ENCODE measurements around the gene ERN1. TPM values are rescaled to one million over a fixed set of nuclear protein-coding genes. Genes with fewer than 3 reads are reported as not detected.

The ERN1 gene
- total RNA-seq, 1 experiment from 2014 or later = 6.5 TPM

GRCh38 chr17:64160378-64160777, 30.4 kb upstream of the ERN1 start (continued):
- TF ChIP-seq KAT7 (CRISPR knock-in tag; IDR thresholded peaks at IDR 0.05; ENCODE audit: borderline replicate concordance) = no peak

GRCh38 chr17:64158831-64159590, 29.1 kb upstream of the ERN1 start:
- Mint-ChIP-seq H3K9me3 (no peaks in the 10 kb centered on the region), H3K36me3 (no peaks in the 10 kb centered on the region), H3K27me3 (ENCODE audit: low read depth) (no peaks in the 10 kb centered on the region), H3K4me1 (peaks cover 25% of the 10 kb centered on the region), H3K27ac (no peak overlapping the region), H3K4me3 (no peak overlapping the region)
- ATAC-seq (no peak), DNase-seq (ENCODE audit: low spot score) (no peak)
- ChIA-PET CTCF (interaction anchor here (0.9 to 2.2 kb wide), 4 partner anchors 41 to 261 kb away, joined by 3 to 5 read pairs (median 4); no protein-coding TSS in a partner anchor), POLR2A (no interaction called here)
- TF ChIP-seq NR1H2 (CRISPR knock-in tag; IDR thresholded peaks at IDR 0.05) (no peak), MAX (CRISPR knock-in tag; IDR thresholded peaks at IDR 0.05) (no peak), OVOL2 (CRISPR knock-in tag; IDR thresholded peaks at IDR 0.05; ENCODE audit: borderline replicate concordance) (no peak), ZMAT4 (CRISPR knock-in tag; IDR thresholded peaks at IDR 0.05) (no peak), NFATC4 (CRISPR knock-in tag; IDR thresholded peaks at IDR 0.05) (no peak), FOXJ3 (CRISPR knock-in tag; IDR thresholded peaks at IDR 0.05; ENCODE audit: borderline replicate concordance) (no peak), GRHL2 (CRISPR knock-in tag; IDR thresholded peaks at IDR 0.05; ENCODE audit: insufficient replicate concordance, severe bottlenecking) (no peak), CBFB (CRISPR knock-in tag; IDR thresholded peaks at IDR 0.05; ENCODE audit: low read depth) (no peak), CREB1 (CRISPR knock-in tag; IDR thresholded peaks at IDR 0.05) (no peak), ARID4B (CRISPR knock-in tag; IDR thresholded peaks at IDR 0.05; ENCODE audit: borderline replicate concordance) (no peak), NR2C2 (CRISPR knock-in tag; IDR thresholded peaks at IDR 0.05) (no peak), ATF6 (CRISPR knock-in tag; IDR thresholded peaks at IDR 0.05) (no peak), E2F5 (CRISPR knock-in tag; IDR thresholded peaks at IDR 0.05) (no peak), KAT7 (CRISPR knock-in tag; IDR thresholded peaks at IDR 0.05; ENCODE audit: borderline replicate concordance) (no peak), AR (CRISPR knock-in tag; IDR thresholded peaks at IDR 0.05) (no peak), TCF7 (CRISPR knock-in tag; IDR thresholded peaks at IDR 0.05; ENCODE audit: low read depth) (no peak), SMAD4 (CRISPR knock-in tag; IDR thresholded peaks at IDR 0.05) (no peak), ZNF219 (CRISPR knock-in tag; IDR thresholded peaks at IDR 0.05; ENCODE audit: borderline replicate concordance) (no peak), NFYB (CRISPR knock-in tag; conservative IDR thresholded peaks at IDR 0.05; ENCODE audit: low read depth) (no peak), ZNF425 (CRISPR knock-in tag; conservative IDR thresholded peaks at IDR 0.05) (no peak)

All from WTC11 (cell line).